OCI-LY3 (cell line): ENCODE measurements around the gene ZNF445.

ENCODE experiments used
- EZH2phosphoT487 ChIP-seq: fragments of 200-600 bp; shearing (Covaris generic); IDR thresholded peaks from 2 replicates; pipeline ENCODE4 v1.6.1; 2018; ENCODE audit warnings: antibody characterized with exemption, mixed run types, low read depth
- TF ChIP-seq, protein P1 (sequence below): fragments of 200-600, 300-600 bp; sonication (generic); IDR thresholded peaks from 2 replicates; pipeline ENCODE4 v1.5.1; 2014; ENCODE audit warnings: antibody characterized with exemption, low read length, low read depth

DNA sequence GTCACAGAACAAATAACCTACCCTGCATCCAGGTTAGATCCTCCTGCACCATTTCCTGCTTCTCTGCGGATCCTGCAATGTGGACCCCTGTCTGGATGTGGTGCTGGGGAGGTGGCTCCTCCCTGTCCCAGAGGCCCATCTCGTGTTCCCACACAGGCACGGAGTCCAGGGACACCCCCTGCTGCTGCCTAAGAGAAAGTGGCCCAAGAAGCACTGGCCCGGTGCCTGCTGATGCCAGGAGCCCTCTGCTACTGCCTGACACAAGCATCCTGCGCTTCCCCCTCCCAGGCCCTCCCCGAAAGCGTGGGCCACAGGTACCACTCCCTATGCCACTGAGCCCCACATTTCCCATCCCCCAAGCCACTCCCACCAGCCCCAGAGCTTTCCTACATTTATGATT, 48.6 kb downstream of the ZNF445 start:
- TF ChIP-seq, protein P1, sequence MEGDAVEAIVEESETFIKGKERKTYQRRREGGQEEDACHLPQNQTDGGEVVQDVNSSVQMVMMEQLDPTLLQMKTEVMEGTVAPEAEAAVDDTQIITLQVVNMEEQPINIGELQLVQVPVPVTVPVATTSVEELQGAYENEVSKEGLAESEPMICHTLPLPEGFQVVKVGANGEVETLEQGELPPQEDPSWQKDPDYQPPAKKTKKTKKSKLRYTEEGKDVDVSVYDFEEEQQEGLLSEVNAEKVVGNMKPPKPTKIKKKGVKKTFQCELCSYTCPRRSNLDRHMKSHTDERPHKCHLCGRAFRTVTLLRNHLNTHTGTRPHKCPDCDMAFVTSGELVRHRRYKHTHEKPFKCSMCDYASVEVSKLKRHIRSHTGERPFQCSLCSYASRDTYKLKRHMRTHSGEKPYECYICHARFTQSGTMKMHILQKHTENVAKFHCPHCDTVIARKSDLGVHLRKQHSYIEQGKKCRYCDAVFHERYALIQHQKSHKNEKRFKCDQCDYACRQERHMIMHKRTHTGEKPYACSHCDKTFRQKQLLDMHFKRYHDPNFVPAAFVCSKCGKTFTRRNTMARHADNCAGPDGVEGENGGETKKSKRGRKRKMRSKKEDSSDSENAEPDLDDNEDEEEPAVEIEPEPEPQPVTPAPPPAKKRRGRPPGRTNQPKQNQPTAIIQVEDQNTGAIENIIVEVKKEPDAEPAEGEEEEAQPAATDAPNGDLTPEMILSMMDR = no peak
- TF ChIP-seq EZH2phosphoT487 = no peak
